HG02588 (cell line): ENCODE measurements around the gene ID1.
"Not testable (repeated sequence)": the region's sequence is repeated elsewhere in the genome, so short reads cannot be mapped to it uniquely, and the experiment has no call there.

Source experiments
- ATAC-seq: cut with Tn5 transposase; IDR thresholded peaks from one replicate; pipeline ENCODE4 v1.9.1; 2021; ENCODE audit warnings: mild to moderate bottlenecking, moderate library complexity; ENCODE audit not compliant: unreplicated experiment

The ID1 gene

DNA sequence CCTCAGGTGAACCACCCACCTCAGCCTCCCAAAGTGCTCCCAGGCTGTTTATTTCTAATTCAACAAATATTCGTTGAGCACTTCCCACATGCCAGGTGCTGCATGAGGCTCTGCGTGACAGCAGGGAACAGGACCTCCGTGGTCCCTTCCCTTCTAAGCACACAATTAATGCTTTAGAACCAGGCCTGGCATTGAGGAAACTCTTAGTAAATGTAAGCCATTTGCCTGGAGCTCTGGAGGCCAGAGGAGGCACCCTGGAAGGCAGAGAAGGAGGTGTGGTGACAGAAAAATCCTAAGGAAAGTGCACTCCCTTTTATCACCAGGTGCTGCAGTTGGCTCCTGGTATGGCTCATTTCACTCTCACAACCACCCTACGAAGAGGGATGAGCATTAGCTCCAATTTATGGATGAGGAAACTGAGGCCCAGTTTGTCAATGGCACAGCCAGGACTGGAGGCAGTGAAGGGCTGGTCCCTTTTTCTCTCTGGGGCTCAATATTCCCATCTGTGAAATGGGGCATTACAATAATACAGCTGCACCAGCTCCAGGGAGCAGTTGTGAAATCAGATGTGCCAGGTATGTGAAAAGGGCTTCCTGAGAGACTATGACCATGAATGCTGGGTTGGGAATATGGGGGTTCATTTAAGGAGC is 8.1 kb upstream of the ID1 start:
- no peak for ATAC-seq

DNA sequence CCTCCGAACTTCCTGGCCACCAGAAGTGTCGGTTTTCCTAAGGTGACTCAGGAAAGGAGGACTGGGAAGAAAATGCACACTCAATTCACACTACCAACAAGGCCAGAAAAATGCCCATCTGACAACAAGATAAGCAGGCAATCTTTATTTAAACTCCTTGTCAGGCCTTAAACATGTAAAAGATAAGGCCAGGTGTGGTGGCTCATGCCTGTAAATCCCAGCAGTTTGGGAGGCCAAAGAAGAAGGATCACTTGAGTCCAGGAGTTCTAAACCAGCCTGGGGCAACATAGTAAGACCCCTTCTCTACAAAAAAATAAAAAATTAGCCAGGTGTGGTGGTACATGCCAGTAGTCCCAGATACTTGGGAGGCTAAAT is 7.6 kb upstream of the ID1 start:
- ATAC-seq: no peak

DNA sequence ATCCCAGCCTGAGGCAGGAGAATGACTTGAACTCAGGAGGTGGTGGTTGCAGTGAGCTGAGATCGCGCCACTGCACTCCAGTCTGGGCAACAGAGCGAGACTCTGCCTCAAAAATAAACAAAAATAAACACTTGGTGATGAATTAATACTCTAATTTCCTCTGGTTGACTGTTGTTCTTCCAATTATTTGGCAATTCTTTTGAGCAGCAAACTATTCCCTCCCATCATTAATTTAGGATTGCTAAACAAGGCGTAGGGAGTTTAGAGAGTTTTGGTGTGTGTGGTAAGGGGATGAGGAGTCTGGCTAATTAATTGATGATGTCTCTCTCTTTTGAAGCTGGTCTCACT is 2.7 kb upstream of the ID1 start:
- ATAC-seq: no peak

DNA sequence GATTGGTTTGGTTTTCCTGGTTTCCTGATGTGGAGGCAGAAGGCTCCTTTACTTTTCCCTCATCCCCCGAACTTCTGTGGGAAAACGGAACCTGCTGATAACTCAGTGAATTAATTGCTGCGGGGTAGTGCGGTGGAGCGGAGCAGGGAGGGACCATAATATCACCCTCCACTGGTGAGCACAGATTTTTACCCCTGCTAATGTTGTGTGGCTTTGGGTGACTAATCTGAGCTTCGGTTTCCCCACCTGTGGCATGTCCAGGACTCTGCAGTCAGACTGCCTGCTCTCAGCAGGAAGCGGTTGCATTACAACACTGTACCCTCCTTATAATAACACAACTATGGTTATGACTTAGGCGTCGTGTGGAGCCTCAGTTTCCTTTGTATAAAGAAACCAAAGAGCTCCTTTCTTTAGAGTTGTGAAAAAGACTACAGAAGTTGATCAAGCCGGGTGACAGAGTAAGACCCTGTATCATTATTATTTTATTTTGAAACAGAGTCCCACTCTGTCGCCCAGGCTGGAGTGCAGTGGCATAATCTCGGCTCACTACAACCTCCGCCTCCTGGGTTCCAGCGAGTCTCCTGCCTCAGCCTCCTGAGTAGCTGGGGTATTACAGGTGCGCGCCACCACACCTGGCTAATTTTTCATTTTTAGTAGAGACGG is 2.2 kb upstream of the ID1 start:
- peak; percentile 58 for ATAC-seq

DNA sequence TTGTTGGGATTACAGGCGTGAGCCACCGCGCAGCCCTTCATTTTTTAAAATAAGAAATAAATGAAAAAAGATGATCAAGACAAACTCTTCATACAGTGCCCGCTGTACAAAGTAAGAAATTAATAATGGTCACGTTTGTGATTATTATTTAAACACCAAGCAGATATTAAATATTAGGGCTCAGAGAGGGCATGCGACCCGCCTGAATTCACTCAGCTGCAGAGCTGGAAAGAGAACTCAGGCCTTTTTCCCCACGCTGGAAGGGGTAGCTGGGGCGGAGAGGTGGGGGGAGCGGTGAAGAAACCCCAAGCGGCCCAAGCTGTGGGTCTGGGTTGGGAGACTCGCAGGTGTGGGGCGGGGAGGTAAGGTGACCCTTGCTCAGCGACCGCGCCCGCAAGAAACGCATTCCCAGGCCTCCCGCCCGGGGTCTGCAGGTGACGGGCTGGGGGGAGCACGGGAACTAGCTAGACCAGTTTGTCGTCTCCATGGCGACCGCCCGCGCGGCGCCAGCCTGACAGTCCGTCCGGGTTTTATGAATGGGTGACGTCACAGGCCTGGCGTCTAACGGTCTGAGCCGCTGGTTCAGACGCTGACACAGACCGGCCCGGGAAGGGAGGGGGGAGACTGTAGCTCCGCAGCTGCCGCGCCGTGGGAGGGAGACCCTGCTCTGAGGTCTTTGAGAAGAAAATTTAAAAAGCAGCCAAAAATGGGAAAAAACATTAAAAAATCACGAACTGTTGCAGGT is 1.1 kb upstream of the ID1 start:
- ATAC-seq: peak; percentile 43

DNA sequence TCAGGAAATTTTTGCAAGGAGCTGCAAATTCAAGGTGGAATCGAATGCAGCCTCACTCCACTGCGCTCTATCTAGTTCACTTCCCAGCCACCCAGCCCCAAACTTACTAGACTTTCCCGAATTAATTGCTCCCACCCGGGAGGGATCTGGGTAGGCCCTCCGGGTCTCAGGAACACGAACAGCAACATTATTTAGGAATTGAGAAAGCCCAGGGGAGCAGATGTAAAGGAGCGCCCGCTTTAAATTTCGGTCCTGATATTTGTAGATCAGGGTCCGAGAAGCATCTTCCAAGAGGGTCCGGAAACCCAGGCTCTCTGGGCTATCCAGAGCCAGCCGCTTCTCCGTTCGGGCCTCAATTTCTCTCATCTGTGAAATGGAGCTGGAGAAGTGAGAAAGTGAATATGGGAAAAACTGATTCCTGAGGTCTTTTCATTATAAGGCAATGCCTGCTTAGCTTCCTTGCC is 490 bp upstream of the ID1 start:
- ATAC-seq: no peak

DNA sequence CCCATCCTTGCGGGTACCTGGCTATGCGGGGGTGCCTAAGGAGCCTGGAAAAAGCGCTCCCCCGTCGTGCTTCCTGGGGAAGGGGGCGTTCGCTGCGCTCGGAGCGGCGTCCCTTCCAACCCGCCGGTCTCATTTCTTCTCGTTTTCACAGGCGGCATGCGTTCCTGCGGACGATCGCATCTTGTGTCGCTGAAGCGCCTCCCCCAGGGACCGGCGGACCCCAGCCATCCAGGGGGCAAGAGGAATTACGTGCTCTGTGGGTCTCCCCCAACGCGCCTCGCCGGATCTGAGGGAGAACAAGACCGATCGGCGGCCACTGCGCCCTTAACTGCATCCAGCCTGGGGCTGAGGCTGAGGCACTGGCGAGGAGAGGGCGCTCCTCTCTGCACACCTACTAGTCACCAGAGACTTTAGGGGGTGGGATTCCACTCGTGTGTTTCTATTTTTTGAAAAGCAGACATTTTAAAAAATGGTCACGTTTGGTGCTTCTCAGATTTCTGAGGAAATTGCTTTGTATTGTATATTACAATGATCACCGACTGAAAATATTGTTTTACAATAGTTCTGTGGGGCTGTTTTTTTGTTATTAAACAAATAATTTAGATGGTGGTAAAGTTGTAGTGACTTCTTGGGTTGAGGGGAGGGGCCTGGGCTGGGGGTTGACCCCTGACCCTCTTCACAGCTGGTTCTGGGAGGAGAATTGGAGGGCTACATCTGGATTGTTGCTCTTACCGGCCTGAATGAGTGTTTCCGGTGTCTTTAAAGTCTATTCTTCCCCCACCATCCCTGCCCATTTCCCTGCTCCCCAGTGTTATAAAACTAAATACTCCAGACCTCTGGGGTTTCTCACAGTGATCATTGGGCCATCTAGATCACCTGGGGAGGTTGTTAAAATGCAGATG is 1.1 kb downstream of the ID1 start:
- no peak for ATAC-seq

DNA sequence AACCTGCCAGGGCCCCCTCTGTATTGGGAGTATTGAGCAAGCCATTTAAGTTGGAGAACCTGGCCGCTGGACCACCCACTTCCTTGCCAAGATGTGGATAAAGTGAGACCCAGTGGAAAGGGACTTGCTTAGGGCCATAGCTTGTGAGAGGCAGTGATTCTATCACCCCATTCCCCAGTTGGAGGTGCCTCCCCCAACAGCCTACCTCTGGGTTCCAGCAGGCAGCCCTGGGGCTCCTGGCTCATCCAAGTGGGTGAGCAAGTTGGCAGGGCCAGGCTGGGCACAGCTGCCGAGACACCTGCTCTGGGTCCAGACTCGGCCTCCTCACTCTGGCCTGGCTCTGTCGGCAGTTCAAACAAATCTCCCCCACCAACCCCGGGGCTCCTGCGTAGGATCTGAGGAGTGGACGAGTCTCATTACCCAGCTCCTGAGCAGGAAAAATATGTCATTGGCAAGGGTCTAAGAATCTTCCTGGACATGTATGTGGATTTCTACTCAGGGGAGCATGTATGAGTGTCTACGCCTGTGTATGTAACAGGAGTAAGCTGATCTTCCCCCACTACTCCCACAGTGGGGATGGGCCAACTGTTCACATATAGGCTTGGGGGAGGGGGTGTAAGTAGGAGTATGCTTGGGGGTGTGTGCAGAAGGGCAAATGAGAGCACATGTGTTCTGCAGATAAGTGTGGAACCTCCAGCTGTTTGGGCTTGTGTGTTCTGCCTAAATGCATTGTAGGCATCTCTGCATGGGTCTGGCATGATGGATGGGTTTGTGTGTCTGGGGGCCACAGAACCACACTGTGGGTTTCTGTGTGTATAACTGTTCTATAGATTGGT is 1.9 kb downstream of the ID1 start:
- no peak for ATAC-seq

DNA sequence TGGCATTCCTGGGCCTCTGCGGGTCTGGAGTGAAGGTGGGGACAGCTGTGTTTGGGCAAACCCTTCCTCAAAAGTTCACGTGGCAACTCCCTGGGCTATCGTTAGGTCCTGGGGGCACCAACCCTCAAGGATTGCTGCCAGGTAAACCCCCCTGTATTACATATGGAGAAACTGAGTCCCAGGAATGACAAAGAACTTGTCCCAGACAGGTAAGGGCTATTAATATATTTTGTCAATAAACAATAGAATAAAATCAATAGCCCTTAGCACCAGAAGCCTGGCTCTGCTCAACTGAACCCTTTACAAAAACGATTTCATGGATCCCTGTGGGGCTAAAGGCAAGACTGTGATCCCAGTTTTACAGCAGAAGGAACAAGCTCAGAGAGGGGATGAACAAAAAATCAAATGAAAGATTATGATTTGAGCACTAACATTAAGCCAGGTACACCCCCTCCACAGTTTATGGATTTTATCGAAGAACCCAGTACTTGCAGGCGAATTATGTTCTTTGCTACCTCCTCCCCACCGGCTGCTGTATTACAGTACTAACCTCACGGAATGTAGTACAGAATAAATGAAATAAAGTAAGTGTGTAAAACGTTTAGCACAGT is 2.7 kb downstream of the ID1 start:
- ATAC-seq: no peak

DNA sequence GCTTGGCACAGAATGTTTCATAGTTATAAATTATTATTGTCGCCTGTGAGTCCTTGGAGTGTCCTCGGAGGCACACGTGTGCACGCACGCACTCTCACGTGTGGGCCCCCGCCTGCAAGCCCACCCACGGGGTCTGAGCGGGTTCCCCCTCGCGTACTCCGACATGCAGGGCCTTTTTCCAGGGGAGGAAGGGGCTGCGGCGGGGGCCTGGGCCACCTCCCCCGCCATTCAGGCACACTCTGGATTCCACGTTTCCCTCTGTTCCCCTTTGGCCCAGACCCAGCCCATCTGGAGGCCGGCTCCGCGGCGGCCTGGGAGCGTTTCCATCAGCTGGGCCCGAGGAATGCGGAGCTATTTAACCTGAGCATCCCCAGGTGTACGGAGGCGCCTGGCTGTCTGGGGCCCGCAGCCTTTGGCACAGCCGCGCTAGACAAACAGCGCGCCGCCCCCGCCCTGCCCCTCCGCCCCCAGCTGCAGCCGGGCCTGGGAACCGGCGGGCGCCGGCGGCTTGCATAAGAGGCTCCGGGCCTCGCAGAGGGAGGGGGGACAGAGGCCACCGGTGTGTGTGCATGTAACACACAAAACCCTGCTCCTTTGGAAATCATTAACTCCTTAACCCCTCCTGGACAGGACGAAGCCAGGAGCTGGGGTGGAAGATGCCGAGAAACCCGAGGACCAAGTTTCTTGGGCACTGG is 3.3 kb downstream of the ID1 start:
- ATAC-seq: no peak

DNA sequence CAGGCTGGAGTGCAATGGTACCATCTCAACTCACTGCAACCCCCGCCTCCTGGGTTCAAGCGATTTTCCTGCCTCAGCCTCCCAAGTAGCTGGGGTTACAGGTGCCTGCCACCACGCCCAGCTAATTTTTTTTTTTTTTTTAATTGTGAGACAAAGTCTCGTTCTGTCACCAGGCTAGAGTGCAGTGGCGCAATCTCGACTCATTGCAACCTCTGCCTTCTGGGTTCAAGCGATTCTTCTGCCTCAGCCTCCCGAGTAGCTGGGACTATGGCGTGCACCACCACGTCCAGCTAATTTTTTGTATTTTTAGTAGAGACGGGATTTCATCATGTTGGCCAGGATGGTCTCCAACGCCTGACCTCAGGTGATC is 7.2 kb downstream of the ID1 start:
- not testable (repeated sequence) for ATAC-seq

DNA sequence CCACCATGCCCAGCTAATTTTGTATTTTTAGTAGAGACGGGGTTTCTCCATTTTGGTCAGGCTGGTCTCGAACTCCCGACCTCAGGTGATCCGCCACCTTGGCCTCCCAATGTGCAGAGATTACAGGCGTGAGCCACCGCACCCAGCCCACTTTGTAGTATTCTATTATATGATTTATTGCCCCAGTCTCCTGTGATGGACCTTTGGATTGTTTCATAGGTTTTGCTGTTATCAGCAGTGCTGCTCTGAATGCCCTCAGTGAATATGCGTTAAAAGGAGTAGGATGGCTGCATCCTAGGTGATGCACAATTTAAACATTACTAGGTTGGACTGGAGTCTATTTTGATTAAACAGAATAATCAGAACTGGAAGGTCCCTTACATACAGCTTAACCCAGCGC is 10.3 kb downstream of the ID1 start:
- ATAC-seq: no peak

DNA sequence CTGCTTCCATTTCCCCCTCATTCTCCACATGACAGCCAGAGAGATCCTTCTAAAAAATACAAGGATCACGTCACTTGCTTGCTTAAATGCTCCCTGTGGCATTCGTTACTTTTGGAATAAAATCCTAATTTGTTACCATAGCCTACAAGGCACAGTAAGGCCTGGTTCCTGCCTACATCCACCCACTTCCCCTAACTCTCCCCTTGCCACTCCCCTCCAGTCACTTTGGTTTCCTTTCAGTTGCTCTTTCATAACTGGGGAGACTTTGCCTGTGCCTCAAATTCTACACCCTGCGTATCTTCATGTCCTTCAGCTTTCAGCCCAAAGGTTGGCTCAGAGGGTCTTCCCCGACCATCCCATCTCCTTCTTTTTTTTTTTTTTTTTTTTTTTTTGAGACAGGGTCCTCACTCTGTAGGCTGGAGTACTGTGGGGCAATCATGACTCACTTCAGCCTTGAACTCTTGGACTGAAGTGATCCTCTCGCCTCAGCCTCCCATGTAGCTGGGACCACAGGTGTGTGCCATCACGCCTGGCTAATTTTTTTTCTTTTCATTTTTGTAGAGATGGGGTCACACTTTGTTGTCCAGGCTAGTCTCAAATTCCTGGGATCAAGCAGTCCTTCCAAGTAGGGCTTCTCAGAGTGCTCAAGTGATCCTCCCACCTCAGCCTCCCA is 12.5 kb downstream of the ID1 start:
- no peak for ATAC-seq

DNA sequence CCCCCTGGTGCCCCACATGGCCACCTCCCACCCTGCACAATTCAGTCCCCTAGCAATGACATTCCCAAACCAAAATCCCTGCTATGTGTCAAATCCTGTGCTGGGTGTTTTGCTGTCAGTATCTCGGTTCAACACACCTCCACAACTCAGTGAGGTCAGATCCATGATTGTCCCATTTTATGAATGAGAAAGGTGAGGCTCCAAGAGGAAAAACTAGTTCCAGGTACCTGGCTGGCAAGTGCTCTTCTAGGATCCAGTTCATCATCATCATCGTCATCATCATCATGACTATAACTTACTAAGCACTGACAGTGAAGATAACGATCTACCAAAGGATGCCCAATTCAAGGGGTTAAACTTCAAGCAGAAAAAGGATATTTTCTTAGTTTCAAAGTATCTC is 15.2 kb downstream of the ID1 start:
- ATAC-seq: no peak

DNA sequence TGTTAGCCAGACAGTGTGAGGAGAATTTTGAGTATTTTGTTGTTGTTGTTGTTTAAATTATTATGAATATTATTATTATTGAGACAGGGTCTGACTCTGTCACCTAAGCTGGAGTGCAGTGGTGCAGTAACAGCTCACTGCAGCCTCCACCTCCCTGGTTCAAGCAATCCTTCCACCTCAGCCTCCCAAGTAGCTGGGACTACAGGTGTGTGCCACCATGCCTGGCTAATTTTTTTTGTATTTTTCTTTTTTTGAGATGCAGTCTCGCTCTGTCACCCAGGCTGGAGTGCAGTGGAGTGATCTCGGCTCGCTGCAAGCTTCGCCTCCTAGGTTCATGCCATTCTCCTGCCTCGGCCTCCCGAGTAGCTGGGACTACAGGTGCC is 18.0 kb downstream of the ID1 start:
- not testable (repeated sequence) for ATAC-seq

DNA sequence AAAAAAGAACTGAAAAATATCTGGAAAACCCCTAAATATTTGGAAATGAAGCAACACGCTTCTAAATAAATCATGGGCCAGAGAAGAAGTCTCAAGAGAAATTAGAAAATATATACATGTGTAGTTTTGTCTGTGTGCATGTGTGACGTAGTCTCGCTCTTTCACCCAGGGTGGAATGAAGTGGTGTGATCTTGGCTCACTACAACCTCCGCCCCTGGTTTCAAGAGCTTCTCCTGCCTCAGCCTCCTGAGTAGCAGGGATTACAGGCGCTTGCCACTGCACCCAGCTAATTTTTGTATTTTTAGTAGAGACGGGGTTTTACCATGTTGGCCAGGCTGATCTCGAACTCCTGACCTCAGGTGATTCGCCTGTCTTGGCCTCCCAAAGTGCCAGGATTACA is 21.4 kb downstream of the ID1 start:
- not testable (repeated sequence) for ATAC-seq

DNA sequence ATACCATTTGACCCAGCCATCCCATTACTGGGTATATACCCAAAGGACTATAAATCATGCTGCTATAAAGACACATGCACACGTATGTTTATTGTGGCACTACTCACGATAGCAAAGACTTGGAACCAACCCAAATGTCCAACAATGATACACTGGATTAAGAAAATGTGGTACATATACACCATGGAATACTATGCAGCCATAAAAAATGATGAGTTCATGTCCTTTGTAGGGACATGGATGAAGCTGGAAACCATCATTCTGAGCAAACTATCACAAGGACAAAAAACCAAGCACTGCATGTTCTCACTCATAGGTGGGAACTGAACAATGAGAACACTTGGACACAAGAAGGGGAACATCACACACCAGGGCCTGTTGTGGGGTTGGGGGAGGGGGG is 23.0 kb downstream of the ID1 start:
- ATAC-seq: not testable (repeated sequence)

DNA sequence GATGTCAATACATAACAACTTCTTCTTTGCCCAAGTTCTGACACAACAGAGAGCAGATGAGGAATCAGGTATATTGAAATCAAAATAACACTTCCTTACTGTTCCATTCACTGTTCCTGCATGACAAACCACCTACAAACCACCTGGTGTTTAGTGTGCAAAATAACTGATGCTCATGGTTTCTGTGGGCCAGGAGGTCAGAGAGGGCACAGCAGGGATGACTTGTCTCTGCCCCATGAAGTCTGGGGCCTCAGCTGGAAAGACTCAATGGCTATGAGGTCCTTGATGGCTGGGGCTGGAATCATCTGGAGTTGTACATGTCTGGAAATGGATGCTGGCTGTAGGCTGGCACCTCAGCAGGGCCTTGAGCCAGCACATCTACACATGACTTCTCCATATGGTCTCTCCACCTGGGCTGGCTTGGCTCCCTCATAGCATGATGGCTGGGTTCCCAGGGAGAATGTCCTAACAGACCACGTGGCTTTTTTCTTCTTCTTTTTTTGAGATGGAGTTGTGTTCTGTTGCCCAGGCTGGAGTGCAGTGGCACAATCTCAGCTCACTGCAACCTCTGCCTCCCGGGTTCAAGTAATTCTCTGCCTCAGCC is 25.2 kb downstream of the ID1 start:
- no peak for ATAC-seq
